PFSK-1 (cell line): ENCODE data around the gene MCEE.

ENCODE experiments used
- POLR2AphosphoS5 ChIP-seq: IDR thresholded peaks from 2 replicates; pipeline ENCODE4 v1.6.1; 2012; ENCODE audit warnings: low read depth, mild to moderate bottlenecking, control low read depth, low read length, moderate library complexity
- SIN3A ChIP-seq: IDR thresholded peaks from 2 replicates; pipeline ENCODE4 v1.6.1; 2012; ENCODE audit warnings: mild to moderate bottlenecking, low read length, moderate library complexity, borderline replicate concordance; ENCODE audit not compliant: insufficient read depth

DNA sequence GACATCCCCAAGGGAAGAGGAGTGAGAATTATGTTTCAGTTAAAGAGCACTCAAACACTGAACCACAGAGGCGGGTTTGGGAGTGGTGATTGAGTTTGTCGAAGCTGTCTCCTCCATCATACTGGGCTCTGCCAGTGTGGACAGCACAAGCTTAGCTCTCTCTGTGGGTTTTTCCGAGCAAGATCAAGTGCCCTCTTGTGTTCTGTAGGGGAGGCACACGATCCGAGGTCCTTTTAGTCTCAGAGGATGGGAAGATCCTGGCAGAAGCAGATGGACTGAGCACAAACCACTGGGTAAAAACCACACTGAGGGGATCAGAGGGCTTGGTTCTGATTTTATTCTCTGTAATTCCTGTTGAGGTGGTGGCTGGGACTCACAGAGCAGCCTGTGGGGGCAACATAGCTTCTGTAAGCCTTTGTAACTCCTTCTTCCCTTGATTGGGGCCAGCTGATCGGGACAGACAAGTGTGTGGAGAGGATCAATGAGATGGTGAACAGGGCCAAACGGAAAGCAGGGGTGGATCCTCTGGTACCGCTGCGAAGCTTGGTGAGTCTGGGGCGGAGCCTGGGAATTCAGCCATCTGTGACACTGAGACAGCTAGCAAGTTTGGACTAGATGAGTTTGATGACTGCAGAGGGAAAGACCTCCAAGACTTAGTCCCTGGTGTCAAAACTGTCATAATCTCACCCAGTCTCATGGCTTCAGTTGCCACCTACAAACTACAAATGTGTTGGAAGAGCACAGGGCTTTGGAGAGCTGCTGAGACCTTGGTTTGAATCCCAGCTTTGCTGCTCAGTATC lies 59.5 kb downstream of the MCEE start:
- TF ChIP-seq POLR2AphosphoS5: no peak
- TF ChIP-seq SIN3A: no peak
